Stimulated activated naive CD8-positive, alpha-beta T cell treated with anti-CD3 and anti-CD28 coated beads, Interleukin-15, amount 100 ng/mL, for 72 hours (primary cell): ENCODE data around the gene CABLES2.
A peak's percentile ranks its signal among the peaks of the same experiment; 100 is the strongest.

Experiments
- ATAC-seq: fragments of 150-1000 bp; cut with Tn5 transposase; 2 replicates; pipeline ENCODE4 v1.10.0; 2021; ENCODE audit warnings: mild to moderate bottlenecking, moderate library complexity
- DNase-seq, 2 donors: peaks; one replicate each; pipeline ENCODE4 v3.0.0; 2021 to 2022
- H3K27ac Mint-ChIP-seq, 2 donors: one replicate each; pipeline ENCODE4 v1.8.0; 2022; ENCODE audit warnings: mild to moderate bottlenecking in 2 of 2, mixed read lengths in 2 of 2, moderate library complexity in 2 of 2
- H3K27me3 Mint-ChIP-seq: one replicate; pipeline ENCODE4 v1.8.0; 2022; ENCODE audit warnings: mixed read lengths
- H3K4me1 Mint-ChIP-seq: one replicate; pipeline ENCODE4 v1.8.0; 2022; ENCODE audit warnings: mild to moderate bottlenecking, mixed read lengths
- H3K4me3 Mint-ChIP-seq, 2 donors: one replicate each; pipeline ENCODE4 v1.8.0; 2022; ENCODE audit warnings: mild to moderate bottlenecking in 2 of 2, mixed read lengths in 2 of 2, moderate library complexity in 1 of 2
- H3K9me3 Mint-ChIP-seq, 2 donors: one replicate each; pipeline ENCODE4 v1.8.0; 2022; ENCODE audit warnings: mixed read lengths in 2 of 2

CABLES2 gene

GRCh38 chr20:62394248-62395245 is 12.5 kb downstream of the CABLES2 start:
- Mint-ChIP-seq H3K27ac (peak overlapping the region in 1 of 2 donors; percentile 84), H3K27me3 (no peaks in the 10 kb centered on the region), H3K9me3 (peaks cover 0 to 11% of the 10 kb centered on the region in 2 donors), H3K4me3 (no peak overlapping the region), H3K4me1 (peaks cover 12% of the 10 kb centered on the region)
- ATAC-seq (no peak), DNase-seq (no peak)

- H3K9me3 Mint-ChIP-seq, result peaks cover 0 to 11% of the 10 kb centered on the region in 2 donors
- ATAC-seq (no peak), DNase-seq (no peak)
- no peaks in the 10 kb centered on the region for H3K27me3 Mint-ChIP-seq
- peaks cover 19% of the 10 kb centered on the region for H3K4me1 Mint-ChIP-seq
- no peak overlapping the region for H3K27ac Mint-ChIP-seq
- no peak overlapping the region for H3K4me3 Mint-ChIP-seq
Observed at GRCh38 chr20:62393830-62394229, 13.3 kb downstream of the CABLES2 start.

- DNase-seq (no peak), ATAC-seq (no peak)
- Mint-ChIP-seq H3K9me3 (peaks cover 0 to 10% of the 10 kb centered on the region in 2 donors), H3K27ac (no peak overlapping the region), H3K27me3 (no peaks in the 10 kb centered on the region), H3K4me3 (no peak overlapping the region), H3K4me1 (peaks cover 24% of the 10 kb centered on the region)
Observed at GRCh38 chr20:62393335-62393665, 13.8 kb downstream of the CABLES2 start.

- peaks cover 0 to 5% of the 10 kb centered on the region in 2 donors for H3K9me3 Mint-ChIP-seq
- ATAC-seq, result no peak
- no peak overlapping the region for H3K27ac Mint-ChIP-seq
- no peak for DNase-seq
- H3K4me3 Mint-ChIP-seq, result no peak overlapping the region
- no peaks in the 10 kb centered on the region for H3K27me3 Mint-ChIP-seq
- H3K4me1 Mint-ChIP-seq, result peaks cover 30% of the 10 kb centered on the region
Observed at GRCh38 chr20:62392621-62393334, 14.3 kb downstream of the CABLES2 start.

- Mint-ChIP-seq H3K4me1 (peaks cover 35% of the 10 kb centered on the region), H3K27me3 (no peaks in the 10 kb centered on the region), H3K4me3 (no peak overlapping the region), H3K9me3 (no peaks in the 10 kb centered on the region), H3K27ac (no peak overlapping the region)
- no peak for ATAC-seq
- no peak for DNase-seq
Observed at GRCh38 chr20:62392077-62392418, 15.0 kb downstream of the CABLES2 start.

- DNase-seq (no peak), ATAC-seq (no peak)
- H3K4me3 Mint-ChIP-seq, result no peak overlapping the region
- H3K9me3 Mint-ChIP-seq, result no peaks in the 10 kb centered on the region
- H3K27me3 Mint-ChIP-seq, result no peaks in the 10 kb centered on the region
- no peak overlapping the region for H3K27ac Mint-ChIP-seq
- H3K4me1 Mint-ChIP-seq, result peaks cover 35% of the 10 kb centered on the region
Observed at GRCh38 chr20:62391165-62392076, 15.7 kb downstream of the CABLES2 start.

- DNase-seq (no peak), ATAC-seq (no peak)
- Mint-ChIP-seq H3K27ac (peak overlapping the region in 1 of 2 donors; percentile 25), H3K4me3 (no peak overlapping the region), H3K9me3 (no peaks in the 10 kb centered on the region), H3K27me3 (no peaks in the 10 kb centered on the region), H3K4me1 (peaks cover 42% of the 10 kb centered on the region)
Observed at GRCh38 chr20:62390317-62391164, 16.5 kb downstream of the CABLES2 start.

GRCh38 chr20:62389601-62390087 is 17.4 kb downstream of the CABLES2 start:
- ATAC-seq (no peak), DNase-seq (no peak)
- no peaks in the 10 kb centered on the region for H3K9me3 Mint-ChIP-seq
- no peak overlapping the region for H3K4me3 Mint-ChIP-seq
- H3K4me1 Mint-ChIP-seq, result peaks cover 50% of the 10 kb centered on the region
- no peaks in the 10 kb centered on the region for H3K27me3 Mint-ChIP-seq
- peak overlapping the region; percentile 67 to 72 for H3K27ac Mint-ChIP-seq

- Mint-ChIP-seq H3K9me3 (no peaks in the 10 kb centered on the region), H3K27ac (peak overlapping the region; percentile 65 to 89), H3K27me3 (no peaks in the 10 kb centered on the region), H3K4me3 (peak overlapping the region; percentile 91 to 92), H3K4me1 (peaks cover 56% of the 10 kb centered on the region)
- DNase-seq (no peak), ATAC-seq (no peak)
Observed at GRCh38 chr20:62388839-62389600, 18.1 kb downstream of the CABLES2 start.

GRCh38 chr20:62387933-62388635 is 19.0 kb downstream of the CABLES2 start:
- no peak for ATAC-seq
- peak overlapping the region; percentile 94 for H3K27ac Mint-ChIP-seq
- DNase-seq, result no peak
- H3K9me3 Mint-ChIP-seq, result no peaks in the 10 kb centered on the region
- H3K27me3 Mint-ChIP-seq, result no peaks in the 10 kb centered on the region
- peak overlapping the region; percentile 91 to 92 for H3K4me3 Mint-ChIP-seq
- peaks cover 62% of the 10 kb centered on the region for H3K4me1 Mint-ChIP-seq

- Mint-ChIP-seq H3K27ac (peak overlapping the region; percentile 94), H3K4me1 (peaks cover 68% of the 10 kb centered on the region), H3K27me3 (no peaks in the 10 kb centered on the region), H3K4me3 (peak overlapping the region; percentile 91 to 92), H3K9me3 (peaks cover 0 to under 1% of the 10 kb centered on the region in 2 donors)
- DNase-seq, result no peak
- no peak for ATAC-seq
Observed at GRCh38 chr20:62387219-62387913, 19.7 kb downstream of the CABLES2 start.

GRCh38 chr20:62386383-62387218 is 20.5 kb downstream of the CABLES2 start, which contains the start of gene RPS21:
RPS21 (plus strand) TSS chr20:62387103; CDS start chr20:62387339, 236 bp downstream.
- DNase-seq, result peak; percentile 89 to 94
- Mint-ChIP-seq H3K9me3 (peaks cover 7 to 8% of the 10 kb centered on the region in 2 donors), H3K27ac (peak within 1 kb of the TSS; percentile 94), H3K4me3 (peak within 1 kb of the TSS; percentile 91 to 92), H3K27me3 (no peaks in the 10 kb centered on the region), H3K4me1 (peaks cover 68% of the 10 kb centered on the region)
- peak; percentile 96 for ATAC-seq
